PC-9 (cell line): ENCODE data around the gene EFNA3. TPM values are rescaled to one million over a fixed set of nuclear protein-coding genes. Genes with fewer than 3 reads are reported as not detected.

ENCODE experiments used
- BruUV-seq: library from RNA; stranded (reverse); fragments of 400-500 nt; replicated peaks from 2 replicates; lab custom pipeline; 2021; lab: Mats Ljungman, UMichigan
- CTCF ChIA-PET: fragments of 300-600 bp; sonication (Branson Sonifier 250); formaldehyde crosslinking; loops from one replicate; lab custom pipeline; 2022; ENCODE audit warnings: antibody characterized with exemption; lab: Charles Lee
- POLR2A ChIA-PET: fragments of 300-600 bp; sonication (Branson Sonifier 250); formaldehyde crosslinking; loops from one replicate; lab custom pipeline; 2022; ENCODE audit warnings: antibody characterized with exemption; ENCODE audit not compliant: unreplicated experiment; lab: Charles Lee
- DNase-seq, 2 experiments: peaks; one replicate each; pipeline versions ENCODE4 v3.0.0 to v3.0.0-alpha.2; 2015 to 2022; ENCODE audit warnings: mixed read lengths in 1 of 2
- H2AFZ ChIP-seq: fragments of 200-600 bp; sonication (generic); 2 replicates; pipeline ENCODE4 v1.8.1; 2017; ENCODE audit warnings: antibody characterized with exemption
- H3F3A ChIP-seq: fragments of 200-600 bp; sonication (generic); 2 replicates; pipeline ENCODE4 v1.8.1; 2017; ENCODE audit warnings: antibody characterized with exemption, mild to moderate bottlenecking, low read depth; ENCODE audit not compliant: insufficient read depth
- H3K27ac ChIP-seq: fragments of 200-600 bp; sonication (generic); 2 replicates; pipeline ENCODE4 v1.6.1; 2016; ENCODE audit warnings: mixed run types
- H3K27me3 ChIP-seq: fragments of 200-600 bp; sonication (generic); 2 replicates; pipeline ENCODE4 v1.6.1; 2016; ENCODE audit warnings: low read depth, mixed run types; ENCODE audit not compliant: insufficient read depth
- H3K36me3 ChIP-seq: fragments of 200-600 bp; sonication (generic); 2 replicates; pipeline ENCODE4 v1.6.1; 2016; ENCODE audit warnings: low read depth, mixed run types
- H3K4me1 ChIP-seq: fragments of 200-600 bp; sonication (generic); replicated peaks from 2 replicates; pipeline ENCODE4 v1.6.1; 2016; ENCODE audit warnings: mixed run types; ENCODE audit not compliant: insufficient read depth
- H3K4me2 ChIP-seq: fragments of 200-600 bp; sonication (generic); 2 replicates; pipeline ENCODE4 v1.6.1; 2017; ENCODE audit warnings: mixed run types
- H3K4me3 ChIP-seq: fragments of 200-600 bp; sonication (generic); 2 replicates; pipeline ENCODE4 v1.6.1; 2016; ENCODE audit warnings: mixed run types
- H3K79me2 ChIP-seq: fragments of 200-600 bp; sonication (generic); 2 replicates; pipeline ENCODE4 v1.6.1; 2017; ENCODE audit warnings: low read depth, mixed run types
- H3K9me2 ChIP-seq: fragments of 200-600 bp; sonication (generic); 2 replicates; pipeline ENCODE4 v1.8.1; 2017; ENCODE audit warnings: mild to moderate bottlenecking; ENCODE audit not compliant: insufficient read depth
- H3K9me3 ChIP-seq: fragments of 200-600 bp; sonication (generic); 2 replicates; pipeline ENCODE4 v1.8.1; 2016; ENCODE audit warnings: low read depth; ENCODE audit not compliant: insufficient read depth
- H4K20me1 ChIP-seq: fragments of 200-600 bp; sonication (generic); 2 replicates; pipeline ENCODE4 v1.8.1; 2017; ENCODE audit not compliant: insufficient read depth
- EZH2 ChIP-seq: fragments of 200-600 bp; sonication (generic); IDR thresholded peaks from 2 replicates; pipeline ENCODE4 v1.8.0; 2017; ENCODE audit warnings: antibody characterized with exemption, low read depth
- intact Hi-C: fragments of 100-400 bp; cut with micrococcal nuclease; formaldehyde crosslinking; loops from one replicate; pipeline ENCODE4 v1.10.0; 2022; ENCODE audit not compliant: unreplicated experiment
- total RNA-seq: library from RNA; stranded (reverse); gene quantifications from 2 replicates; pipeline ENCODE4 v1.2.3, GENCODE V29; 2021
- TF ChIP-seq, protein P1 (sequence below): fragments of 200-600 bp; sonication (generic); conservative IDR thresholded peaks from 2 replicates; pipeline ENCODE4 v1.6.1; 2017; ENCODE audit warnings: mixed run types, antibody characterized with exemption, mild to moderate bottlenecking, moderate library complexity

The EFNA3 gene
- total RNA-seq, 1 experiment from 2014 or later: 6.7 TPM

DNA sequence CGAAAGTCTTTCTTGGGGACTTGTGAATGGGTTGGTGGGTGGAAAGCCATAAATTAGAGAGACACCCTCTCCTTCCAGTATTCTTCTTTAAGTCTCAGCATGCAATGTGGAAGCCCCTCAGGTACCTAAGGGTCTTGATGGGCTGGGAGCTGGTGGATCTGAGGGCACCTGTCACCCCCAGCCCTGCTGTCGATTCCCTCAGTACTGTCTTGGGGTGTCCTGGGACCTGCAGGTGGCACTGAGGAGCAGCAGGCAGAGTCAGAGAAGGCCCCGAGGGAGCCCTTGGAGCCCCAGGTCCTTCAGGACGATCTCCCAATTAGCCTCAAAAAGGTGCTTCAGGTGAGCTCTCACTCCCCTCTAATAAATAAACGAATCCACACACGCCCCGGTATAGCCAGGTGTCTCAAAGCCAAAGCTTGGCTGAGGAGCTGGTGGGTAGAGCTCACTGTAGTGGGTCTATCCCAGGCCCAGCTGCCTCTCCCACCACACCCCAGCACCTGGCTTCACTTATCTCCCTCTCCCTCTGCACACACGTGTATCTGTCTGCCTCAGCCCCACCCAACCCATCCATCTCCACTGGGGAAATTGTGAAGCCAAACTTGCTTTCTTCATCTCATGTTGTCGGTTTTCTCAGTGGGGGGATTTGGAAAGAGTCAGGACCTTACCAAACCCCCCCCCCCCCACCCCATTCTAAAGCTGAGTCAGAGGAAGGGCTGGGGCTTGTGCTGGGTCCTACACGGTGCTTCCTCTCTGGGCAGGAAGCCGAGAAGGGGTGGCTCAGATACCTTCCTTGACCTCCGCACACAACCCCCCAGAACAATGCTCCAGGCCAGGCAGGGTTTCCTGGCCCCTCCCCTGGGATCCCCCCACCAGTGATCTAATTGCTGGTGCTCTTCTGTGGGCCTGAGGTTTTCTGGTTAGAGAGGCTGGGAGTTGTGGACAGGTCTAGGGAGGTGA lies 25.9 kb upstream of the EFNA3 start:
- Histone ChIP-seq H3K36me3 (no peaks in the 10 kb centered on the region), H3K4me2 (peak overlapping the region; percentile 85), H3K4me3 (peak overlapping the region; percentile 73), H3K79me2 (peaks cover 24% of the 10 kb centered on the region), H3K9me2 (no peaks in the 10 kb centered on the region), H2AFZ (peak overlapping the region; percentile 90), H3K4me1 (peaks cover 34% of the 10 kb centered on the region), H4K20me1 (no peaks in the 10 kb centered on the region), H3K9me3 (no peaks in the 10 kb centered on the region), H3F3A (peaks cover 27% of the 10 kb centered on the region), H3K27ac (peak overlapping the region; percentile 3; the same call in 1 of the 2 replicates), H3K27me3 (no peaks in the 10 kb centered on the region)
- POLR2A ChIA-PET: interaction anchor here (0.5 to 0.8 kb wide), 7 partner anchors 32 to 1085 kb away, joined by 4 to 7 read pairs (median 4); partner anchors contain the start of genes FLAD1 and ZBTB7B
- intact Hi-C loops: loop anchor here (1.0 kb wide), 1 partner anchor 51 kb away; no protein-coding TSS in a partner anchor
- CTCF ChIA-PET: interaction anchor here (0.7 to 1.0 kb wide), 4 partner anchors 35 to 493 kb away, joined by 3 to 10 read pairs (median 6); no protein-coding TSS in a partner anchor
- TF ChIP-seq, protein P1, sequence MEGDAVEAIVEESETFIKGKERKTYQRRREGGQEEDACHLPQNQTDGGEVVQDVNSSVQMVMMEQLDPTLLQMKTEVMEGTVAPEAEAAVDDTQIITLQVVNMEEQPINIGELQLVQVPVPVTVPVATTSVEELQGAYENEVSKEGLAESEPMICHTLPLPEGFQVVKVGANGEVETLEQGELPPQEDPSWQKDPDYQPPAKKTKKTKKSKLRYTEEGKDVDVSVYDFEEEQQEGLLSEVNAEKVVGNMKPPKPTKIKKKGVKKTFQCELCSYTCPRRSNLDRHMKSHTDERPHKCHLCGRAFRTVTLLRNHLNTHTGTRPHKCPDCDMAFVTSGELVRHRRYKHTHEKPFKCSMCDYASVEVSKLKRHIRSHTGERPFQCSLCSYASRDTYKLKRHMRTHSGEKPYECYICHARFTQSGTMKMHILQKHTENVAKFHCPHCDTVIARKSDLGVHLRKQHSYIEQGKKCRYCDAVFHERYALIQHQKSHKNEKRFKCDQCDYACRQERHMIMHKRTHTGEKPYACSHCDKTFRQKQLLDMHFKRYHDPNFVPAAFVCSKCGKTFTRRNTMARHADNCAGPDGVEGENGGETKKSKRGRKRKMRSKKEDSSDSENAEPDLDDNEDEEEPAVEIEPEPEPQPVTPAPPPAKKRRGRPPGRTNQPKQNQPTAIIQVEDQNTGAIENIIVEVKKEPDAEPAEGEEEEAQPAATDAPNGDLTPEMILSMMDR: peak; percentile 58; the same call in 1 of the 2 replicates
- TF ChIP-seq EZH2: no peak
- DNase-seq: peak in 1 of 2 experiments; percentile 43
- TSS peak; percentile 18 for BruUV-seq

DNA sequence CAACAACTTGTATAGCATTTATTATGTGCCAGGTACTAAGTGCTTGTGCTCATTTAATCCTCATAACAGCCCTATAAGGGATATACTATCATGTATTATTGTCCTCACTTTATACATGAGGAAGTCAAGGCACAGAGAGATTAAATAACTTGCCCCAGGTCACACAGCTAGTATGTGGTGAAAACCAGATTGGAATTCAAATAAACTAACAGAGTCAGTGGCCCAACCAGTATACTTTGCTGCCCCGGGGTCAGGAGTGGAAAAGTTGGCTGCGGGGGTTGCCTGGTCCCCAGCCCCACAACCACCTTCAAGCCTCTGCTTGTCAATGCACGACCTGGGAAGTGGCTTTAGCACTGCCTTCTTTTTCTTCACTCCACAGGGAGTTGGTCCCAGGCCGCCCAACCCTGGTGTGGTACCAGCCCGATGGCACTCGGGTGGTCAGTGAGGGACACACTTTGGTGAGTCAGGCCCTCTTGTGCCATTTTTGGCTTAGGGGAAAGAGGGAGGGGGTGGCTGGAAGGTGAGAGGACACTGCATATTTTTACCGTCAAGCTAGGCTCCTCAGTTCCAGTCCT lies 25.0 kb upstream of the EFNA3 start:
- no peak for DNase-seq
- CTCF ChIA-PET: interaction anchor here (0.6 kb wide), 1 partner anchor 114 kb away, joined by 4 read pairs; no protein-coding TSS in a partner anchor
- TF ChIP-seq, protein P1: no peak
- Histone ChIP-seq H3K36me3 (0 out of 2 replicates have a peak, but pooled peaks cover 8% of the 10 kb centered on the region), H3F3A (peaks cover 27% of the 10 kb centered on the region), H4K20me1 (no peaks in the 10 kb centered on the region), H3K27ac (no peak overlapping the region), H3K9me3 (no peaks in the 10 kb centered on the region), H3K4me3 (peak overlapping the region; percentile 73; the same call in 1 of the 2 replicates), H3K4me2 (peak overlapping the region; percentile 85), H3K9me2 (no peaks in the 10 kb centered on the region), H3K4me1 (peaks cover 34% of the 10 kb centered on the region), H3K27me3 (no peaks in the 10 kb centered on the region), H3K79me2 (peaks cover 24% of the 10 kb centered on the region), H2AFZ (no peak overlapping the region)
- POLR2A ChIA-PET: no interaction called here
- no TSS peak for BruUV-seq
- intact Hi-C loops: no loop called here

DNA sequence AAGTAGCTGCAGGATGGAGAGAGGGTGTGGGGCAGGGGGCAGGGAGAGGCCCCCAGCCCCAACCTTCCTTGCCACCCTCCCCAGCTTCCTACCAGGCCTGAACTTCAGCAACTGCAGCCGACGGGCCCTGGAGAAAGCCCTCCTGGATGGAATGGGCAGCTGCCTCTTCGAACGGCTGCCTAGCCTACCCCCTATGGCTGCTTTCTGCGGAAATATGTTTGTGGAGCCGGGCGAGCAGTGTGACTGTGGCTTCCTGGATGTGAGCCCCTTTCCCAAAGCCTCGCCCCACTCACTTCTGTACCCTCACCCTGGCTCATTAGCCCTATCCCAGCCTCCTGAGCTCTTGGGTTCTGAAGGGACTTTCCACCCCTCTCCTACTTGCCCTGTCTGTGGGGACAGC lies 21.5 kb upstream of the EFNA3 start:
- Histone ChIP-seq H3K9me2 (no peaks in the 10 kb centered on the region), H3K79me2 (peaks cover 16% of the 10 kb centered on the region), H2AFZ (no peak overlapping the region), H3F3A (peaks cover 28% of the 10 kb centered on the region; the same call in 1 of the 2 replicates), H4K20me1 (no peaks in the 10 kb centered on the region; the same call in 1 of the 2 replicates), H3K27me3 (no peaks in the 10 kb centered on the region), H3K9me3 (no peaks in the 10 kb centered on the region), H3K36me3 (peaks cover 14% of the 10 kb centered on the region; the same call in 1 of the 2 replicates), H3K4me3 (no peak overlapping the region), H3K4me1 (peaks cover 16% of the 10 kb centered on the region), H3K4me2 (no peak overlapping the region), H3K27ac (no peak overlapping the region)
- TF ChIP-seq EZH2: no peak
- TF ChIP-seq, protein P1: no peak
- ChIA-PET POLR2A (no interaction called here), CTCF (no interaction called here)
- no peak for DNase-seq
- BruUV-seq: no TSS peak
- intact Hi-C loops: no loop called here
